Type B pancreatic cell (in vitro differentiated cells): Measurements from ENCODE around the gene RNASE1. TPM values are rescaled to one million over a fixed set of nuclear protein-coding genes. Genes with fewer than 3 reads are reported as not detected.

Experiments used
- DNase-seq: peaks from one replicate; pipeline ENCODE4 v3.0.0; 2021; ENCODE audit warnings: mixed read lengths; ENCODE audit not compliant: unreplicated experiment; ENCODE audit errors: extremely low spot score
- H3K27ac Mint-ChIP-seq: 2 replicates; pipeline ENCODE4 v1.8.0; 2021; ENCODE audit warnings: mild to moderate bottlenecking, mixed read lengths
- H3K27me3 Mint-ChIP-seq: 2 replicates; pipeline ENCODE4 v1.8.0; 2021; ENCODE audit warnings: mixed read lengths
- H3K36me3 Mint-ChIP-seq: 2 replicates; pipeline ENCODE4 v1.8.0; 2021; ENCODE audit warnings: mixed read lengths
- H3K4me1 Mint-ChIP-seq: one replicate; pipeline ENCODE4 v1.8.0; 2021; ENCODE audit warnings: mixed read lengths; ENCODE audit not compliant: unreplicated experiment
- H3K4me3 Mint-ChIP-seq: 2 replicates; pipeline ENCODE4 v1.8.0; 2021; ENCODE audit warnings: mild to moderate bottlenecking, mixed read lengths
- H3K9me3 Mint-ChIP-seq: 2 replicates; pipeline ENCODE4 v1.8.0; 2021; ENCODE audit warnings: mixed read lengths
- CTCF ChIP-seq: fragments of 200-600 bp; sonication (generic); conservative IDR thresholded peaks from 2 replicates; pipeline ENCODE4 v1.5.0; 2021; ENCODE audit warnings: antibody characterized with exemption, mild to moderate bottlenecking
- total RNA-seq: library from RNA; stranded (reverse); gene quantifications from 2 replicates; pipeline ENCODE4 v1.2.1, GENCODE V29; 2021; ENCODE audit warnings: low replicate concordance

Gene RNASE1
- total RNA-seq, 1 donor from 2014 or later = 476 TPM

DNA sequence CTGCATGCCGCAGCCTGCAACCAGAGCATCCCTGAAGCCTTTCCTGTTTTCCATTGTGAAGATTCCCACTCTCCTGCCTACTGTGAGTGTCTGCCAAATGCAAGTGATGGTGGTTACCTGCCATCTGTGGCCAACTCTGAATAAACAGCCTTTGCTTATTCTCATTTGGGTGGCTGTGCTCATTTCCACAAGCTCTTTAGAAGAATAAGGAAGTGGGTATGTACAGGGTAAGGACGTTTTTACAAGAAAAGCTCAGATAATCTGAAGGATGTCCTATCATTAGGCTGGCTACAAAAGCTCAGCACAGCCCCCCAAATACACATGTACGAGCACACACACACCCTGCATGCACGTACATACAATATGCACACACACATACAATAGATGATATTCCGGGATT is 7.3 kb upstream of the RNASE1 start:
- no peak overlapping the region for H3K4me3 Mint-ChIP-seq
- no peak overlapping the region for H3K27ac Mint-ChIP-seq
- no peaks in the 10 kb centered on the region for H3K4me1 Mint-ChIP-seq
- H3K27me3 Mint-ChIP-seq = no peaks in the 10 kb centered on the region
- TF ChIP-seq CTCF = no peak
- DNase-seq = no peak
- no peaks in the 10 kb centered on the region for H3K36me3 Mint-ChIP-seq
- H3K9me3 Mint-ChIP-seq = no peaks in the 10 kb centered on the region

GRCh38 chr14:20808162-20808483 is 5.5 kb upstream of the RNASE1 start:
- DNase-seq = no peak
- no peaks in the 10 kb centered on the region for H3K36me3 Mint-ChIP-seq
- no peak for TF ChIP-seq CTCF
- H3K4me1 Mint-ChIP-seq = no peaks in the 10 kb centered on the region
- H3K4me3 Mint-ChIP-seq = peak overlapping the region; percentile 7
- H3K9me3 Mint-ChIP-seq = no peaks in the 10 kb centered on the region
- peak overlapping the region; percentile 62 for H3K27ac Mint-ChIP-seq
- H3K27me3 Mint-ChIP-seq = no peaks in the 10 kb centered on the region

DNA sequence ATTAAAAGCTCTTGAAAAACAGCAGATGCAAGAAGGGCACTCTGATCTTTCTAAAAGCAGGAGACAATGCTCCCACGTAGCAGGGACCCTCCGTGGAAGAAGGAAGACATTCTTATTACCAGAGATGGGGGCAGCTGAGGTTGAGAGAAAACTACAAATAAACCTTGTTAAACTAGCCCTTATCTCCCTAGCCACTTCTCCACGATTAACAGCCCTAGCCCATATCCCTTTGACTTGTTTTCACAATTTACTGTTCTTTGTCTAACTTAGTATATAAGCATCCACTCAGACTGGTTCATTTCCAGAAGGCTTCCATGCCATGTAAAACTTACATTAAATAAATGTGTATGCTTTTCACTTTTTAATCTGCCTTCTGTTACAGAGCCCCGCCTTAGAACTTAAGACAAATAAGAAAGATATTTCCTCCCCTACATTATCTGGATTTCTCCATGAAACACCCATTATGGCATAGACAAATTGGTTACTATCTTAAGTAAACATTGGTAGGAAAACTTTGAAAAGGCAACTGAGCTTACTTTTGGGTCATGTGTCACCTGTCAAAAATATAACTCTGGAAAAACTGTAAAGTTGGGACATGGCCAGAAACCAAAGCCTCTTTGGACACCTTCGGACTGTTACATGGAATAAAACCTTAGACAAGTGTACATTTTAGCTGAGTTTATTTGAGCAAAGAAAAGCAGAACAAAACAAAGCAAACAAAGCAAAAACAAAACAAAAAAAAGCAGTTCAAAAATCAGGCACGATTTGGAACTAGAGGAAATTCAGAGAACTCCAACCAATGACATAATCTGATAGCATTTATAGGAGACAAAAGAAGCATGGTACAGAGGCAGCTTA is 4.9 kb upstream of the RNASE1 start:
- Mint-ChIP-seq H3K36me3 (no peaks in the 10 kb centered on the region), H3K27ac (peak overlapping the region; percentile 62), H3K4me1 (peaks cover 5% of the 10 kb centered on the region), H3K4me3 (peak overlapping the region; percentile 26), H3K27me3 (no peaks in the 10 kb centered on the region), H3K9me3 (no peaks in the 10 kb centered on the region)
- no peak for TF ChIP-seq CTCF
- no peak for DNase-seq

GRCh38 chr14:20805485-20805884 is 2.8 kb upstream of the RNASE1 start:
- Mint-ChIP-seq H3K4me3 (no peak overlapping the region), H3K9me3 (no peaks in the 10 kb centered on the region), H3K27me3 (no peaks in the 10 kb centered on the region), H3K27ac (no peak overlapping the region), H3K36me3 (no peaks in the 10 kb centered on the region), H3K4me1 (peaks cover 19% of the 10 kb centered on the region)
- DNase-seq = no peak
- TF ChIP-seq CTCF = no peak

- no peak for TF ChIP-seq CTCF
- Mint-ChIP-seq H3K4me1 (peaks cover 26% of the 10 kb centered on the region), H3K36me3 (no peaks in the 10 kb centered on the region), H3K9me3 (no peaks in the 10 kb centered on the region), H3K4me3 (no peak overlapping the region), H3K27me3 (no peaks in the 10 kb centered on the region), H3K27ac (no peak overlapping the region)
- no peak for DNase-seq
Measured at GRCh38 chr14:20803223-20803622, 579 bp upstream of the RNASE1 start.
